ENCODE results near the gene MYO9B.

The MYO9B gene, protein sequence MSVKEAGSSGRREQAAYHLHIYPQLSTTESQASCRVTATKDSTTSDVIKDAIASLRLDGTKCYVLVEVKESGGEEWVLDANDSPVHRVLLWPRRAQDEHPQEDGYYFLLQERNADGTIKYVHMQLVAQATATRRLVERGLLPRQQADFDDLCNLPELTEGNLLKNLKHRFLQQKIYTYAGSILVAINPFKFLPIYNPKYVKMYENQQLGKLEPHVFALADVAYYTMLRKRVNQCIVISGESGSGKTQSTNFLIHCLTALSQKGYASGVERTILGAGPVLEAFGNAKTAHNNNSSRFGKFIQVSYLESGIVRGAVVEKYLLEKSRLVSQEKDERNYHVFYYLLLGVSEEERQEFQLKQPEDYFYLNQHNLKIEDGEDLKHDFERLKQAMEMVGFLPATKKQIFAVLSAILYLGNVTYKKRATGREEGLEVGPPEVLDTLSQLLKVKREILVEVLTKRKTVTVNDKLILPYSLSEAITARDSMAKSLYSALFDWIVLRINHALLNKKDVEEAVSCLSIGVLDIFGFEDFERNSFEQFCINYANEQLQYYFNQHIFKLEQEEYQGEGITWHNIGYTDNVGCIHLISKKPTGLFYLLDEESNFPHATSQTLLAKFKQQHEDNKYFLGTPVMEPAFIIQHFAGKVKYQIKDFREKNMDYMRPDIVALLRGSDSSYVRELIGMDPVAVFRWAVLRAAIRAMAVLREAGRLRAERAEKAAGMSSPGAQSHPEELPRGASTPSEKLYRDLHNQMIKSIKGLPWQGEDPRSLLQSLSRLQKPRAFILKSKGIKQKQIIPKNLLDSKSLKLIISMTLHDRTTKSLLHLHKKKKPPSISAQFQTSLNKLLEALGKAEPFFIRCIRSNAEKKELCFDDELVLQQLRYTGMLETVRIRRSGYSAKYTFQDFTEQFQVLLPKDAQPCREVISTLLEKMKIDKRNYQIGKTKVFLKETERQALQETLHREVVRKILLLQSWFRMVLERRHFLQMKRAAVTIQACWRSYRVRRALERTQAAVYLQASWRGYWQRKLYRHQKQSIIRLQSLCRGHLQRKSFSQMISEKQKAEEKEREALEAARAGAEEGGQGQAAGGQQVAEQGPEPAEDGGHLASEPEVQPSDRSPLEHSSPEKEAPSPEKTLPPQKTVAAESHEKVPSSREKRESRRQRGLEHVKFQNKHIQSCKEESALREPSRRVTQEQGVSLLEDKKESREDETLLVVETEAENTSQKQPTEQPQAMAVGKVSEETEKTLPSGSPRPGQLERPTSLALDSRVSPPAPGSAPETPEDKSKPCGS (N-terminal part only)

DNA sequence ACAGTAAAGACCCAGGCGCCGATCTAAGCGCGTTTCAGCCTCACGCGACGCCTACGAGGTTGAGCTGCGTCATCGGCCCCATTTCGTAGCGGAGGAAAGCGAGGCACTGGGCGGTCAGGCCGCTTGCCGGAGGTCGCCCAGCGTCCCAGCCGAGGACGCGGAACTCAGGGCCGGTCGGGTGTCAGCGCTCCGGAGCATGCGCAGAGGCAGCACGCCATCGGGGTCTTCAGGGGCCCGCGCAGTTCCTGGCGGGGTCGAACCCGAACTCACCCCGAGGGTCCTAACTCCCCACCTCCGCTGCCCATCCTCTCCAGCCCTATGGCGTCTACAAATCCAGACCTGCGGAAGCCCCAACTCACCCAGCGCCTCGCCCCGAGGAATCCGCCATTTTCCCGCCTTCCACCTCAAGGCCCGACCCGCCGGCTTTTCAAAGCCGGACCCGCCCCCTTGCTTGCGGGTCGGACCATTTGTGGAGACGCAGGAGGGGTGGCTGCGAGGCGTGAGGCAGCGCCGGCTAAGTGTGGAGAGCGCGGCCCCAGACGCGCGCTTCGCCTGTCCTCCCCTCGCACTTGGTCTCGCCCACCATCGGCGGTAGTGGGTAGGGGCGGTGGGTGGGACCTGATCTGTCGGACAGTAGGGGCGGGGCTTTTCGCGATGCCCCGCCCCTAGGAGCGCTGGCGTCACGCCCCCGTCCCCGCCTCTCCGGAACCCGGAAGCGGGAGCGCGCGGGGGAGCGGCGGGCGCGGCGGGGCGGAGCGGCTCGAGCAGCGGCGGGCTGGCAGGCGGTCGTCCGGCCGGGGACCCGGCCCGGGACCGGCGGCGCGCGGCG, at the start of gene MYO9B, which contains the start of gene HAUS8:
MYO9B (plus strand) TSS at position 743 of the 829 bp plus-strand sequence. CDS start 25,941 bp downstream, outside the sequence.
HAUS8 (minus strand) TSS at position 418 of the 829 bp plus-strand sequence; CDS start at position 388, 30 bp downstream.
- DNase-seq = peak; percentile 100

DNA sequence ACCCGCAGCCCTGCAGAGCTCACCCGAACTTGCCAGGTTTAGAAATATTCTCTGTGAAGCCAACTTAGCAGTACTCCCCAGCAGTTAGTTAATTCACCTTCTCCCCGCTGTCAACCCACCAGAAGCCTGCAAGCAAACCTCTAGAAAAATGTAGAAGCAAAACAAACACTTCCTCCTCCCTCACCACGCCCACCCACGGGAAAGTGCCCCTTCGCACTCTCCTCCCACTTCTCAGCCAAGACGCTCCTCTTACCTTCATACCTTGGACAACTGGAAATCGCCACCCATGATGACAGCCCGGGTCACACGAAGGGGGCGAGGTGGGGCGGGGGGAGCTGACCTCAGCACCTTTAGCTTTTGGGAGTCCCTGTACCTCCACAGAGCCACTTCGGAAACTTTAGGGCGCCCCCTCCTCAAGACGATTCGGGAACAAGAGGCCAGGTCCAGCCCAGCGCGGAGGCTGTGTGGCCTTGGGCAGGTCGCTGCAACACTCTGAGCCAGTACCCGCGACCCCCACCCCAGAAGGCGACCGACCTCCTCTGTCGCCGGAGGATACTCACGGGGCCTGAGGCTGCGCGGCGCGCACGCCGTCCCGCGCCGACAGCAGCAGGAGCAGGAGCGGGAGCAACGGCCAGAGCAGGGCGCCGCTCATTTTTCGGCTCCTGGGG, 49.5 kb upstream of the MYO9B start:
- DNase-seq = no peak

DNA sequence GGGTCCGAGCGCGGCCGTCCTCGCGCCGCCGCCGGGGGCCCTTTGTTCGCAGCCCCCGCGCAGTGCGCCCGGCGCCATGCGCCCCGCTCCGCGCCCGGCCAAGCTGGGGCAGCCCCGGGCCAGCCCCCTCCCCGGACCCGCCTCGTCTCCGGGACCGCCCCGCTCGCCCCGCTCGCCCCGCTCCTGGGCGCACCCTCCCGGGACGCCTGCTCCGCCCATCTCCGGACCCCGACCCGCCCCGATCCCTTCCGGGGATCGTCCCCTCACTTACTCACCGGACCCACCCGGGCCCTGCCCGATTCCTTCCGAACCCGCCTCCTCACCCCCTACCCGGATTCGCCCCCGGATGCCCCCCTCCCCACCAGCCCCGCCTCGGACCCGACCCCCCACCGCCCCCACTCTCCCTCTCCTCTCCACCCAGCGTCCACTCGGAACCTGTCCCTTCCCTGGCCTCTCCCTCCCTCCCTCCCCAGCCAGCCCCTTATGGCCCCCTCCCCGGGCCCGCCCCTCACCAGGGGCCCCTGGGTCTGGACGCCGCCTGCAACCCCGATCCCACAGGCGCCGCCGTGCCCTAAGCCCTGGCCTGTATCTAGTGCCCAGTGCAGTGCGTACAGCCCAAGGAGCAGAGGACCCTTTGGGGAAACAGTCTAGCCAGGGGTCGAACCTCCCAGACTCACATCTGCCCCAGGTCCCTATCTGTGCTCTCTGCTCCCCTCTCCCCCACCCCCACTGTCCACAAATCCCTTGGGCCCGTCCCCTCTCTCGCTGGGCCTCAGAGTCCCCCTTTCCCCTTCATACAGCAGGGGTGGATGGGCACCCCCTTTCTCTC, 48.7 kb upstream of the MYO9B start, which contains the start of gene CPAMD8:
CPAMD8 (minus strand) TSS at position 105 of the 829 bp plus-strand sequence. CDS start 168 bp downstream, outside the sequence.
- no peak for DNase-seq

DNA sequence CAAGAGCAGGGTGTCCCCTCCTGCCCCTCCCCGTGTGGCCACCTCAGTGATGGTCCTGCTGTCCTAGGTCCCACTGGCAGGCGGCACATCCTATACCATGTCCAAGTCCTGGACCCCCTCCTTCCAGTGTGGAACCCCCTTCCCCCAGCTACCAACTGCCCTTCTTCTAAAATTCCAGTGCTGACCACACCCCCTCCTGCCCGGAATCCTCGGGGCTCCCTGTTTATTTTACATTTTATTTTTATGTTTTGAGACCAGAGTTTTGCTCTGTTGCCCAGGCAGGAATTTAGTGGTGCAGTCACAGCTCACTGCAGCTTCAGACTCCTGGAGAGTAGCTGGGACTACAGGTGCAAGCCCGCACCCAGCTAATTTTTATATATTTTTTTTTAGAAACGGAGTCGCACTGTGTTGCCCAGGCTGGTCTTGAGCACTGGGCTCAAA, 48.0 kb upstream of the MYO9B start:
- DNase-seq = no peak

DNA sequence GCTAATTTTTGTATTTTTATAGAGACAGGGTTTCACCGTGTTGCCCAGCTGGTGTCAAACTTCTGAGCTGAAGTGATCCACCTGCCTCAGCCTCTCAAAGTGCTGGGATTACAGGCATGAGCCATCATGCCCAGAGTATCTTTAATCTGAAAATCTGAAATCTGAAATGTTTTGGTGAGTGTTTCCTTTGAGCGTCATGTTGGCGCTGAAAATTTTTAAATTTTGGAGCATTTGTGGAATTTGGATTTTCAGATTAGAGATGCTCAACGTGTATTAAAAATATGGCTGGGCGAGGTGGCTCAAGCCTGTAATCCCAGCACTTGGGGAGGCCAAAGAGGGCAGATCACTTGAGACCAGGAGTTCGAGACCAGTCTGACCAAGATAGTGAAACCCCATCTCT, 43.8 kb upstream of the MYO9B start:
- DNase-seq = no peak

DNA sequence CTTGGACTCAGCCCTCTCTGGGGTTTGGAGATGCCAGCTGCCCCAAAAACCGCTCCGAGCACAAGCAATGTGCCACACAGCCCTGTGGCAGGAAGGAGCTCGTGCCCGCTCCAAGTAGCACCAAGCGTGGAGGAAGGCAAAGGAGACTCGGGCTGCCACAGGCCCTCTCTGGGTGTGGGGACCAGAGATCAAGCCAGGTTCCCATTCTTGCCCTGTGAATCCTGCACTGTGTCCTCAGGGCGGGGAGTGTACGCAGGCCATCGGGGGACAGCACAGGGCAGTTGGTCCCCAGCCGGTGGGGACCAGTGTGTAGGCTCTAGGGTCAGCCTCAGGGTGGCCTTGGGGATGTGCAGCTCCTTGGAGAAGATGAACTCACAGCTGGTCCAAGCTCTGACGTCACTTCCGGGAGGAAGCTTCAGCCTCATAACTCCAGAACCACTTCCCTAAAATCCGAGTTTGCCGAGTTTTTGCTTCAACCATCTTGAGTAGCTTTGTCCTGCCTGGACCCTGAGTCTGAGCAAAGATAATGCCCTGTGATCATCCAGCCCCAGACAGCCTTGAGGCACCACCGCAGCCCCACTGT, 39.6 kb upstream of the MYO9B start:
- DNase-seq = no peak

DNA sequence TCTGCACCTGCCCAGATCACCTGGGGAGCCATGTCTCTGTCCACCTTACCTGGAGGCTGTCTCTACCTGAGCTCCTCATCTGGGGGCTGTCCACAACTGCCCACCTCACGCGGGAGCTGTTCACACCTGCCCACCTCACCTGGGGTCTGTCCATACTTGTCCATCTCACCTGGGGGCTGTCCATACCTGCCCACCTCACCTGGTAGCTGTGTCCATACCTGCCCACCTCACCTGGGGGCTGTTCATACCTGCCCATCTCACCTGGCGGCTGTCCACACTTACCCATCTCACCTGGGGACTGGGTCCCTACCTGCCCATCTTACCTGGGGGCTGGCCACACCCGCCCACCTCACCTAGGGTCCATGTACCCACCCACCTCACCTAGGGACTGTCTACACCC, 38.9 kb upstream of the MYO9B start:
- no peak for DNase-seq

DNA sequence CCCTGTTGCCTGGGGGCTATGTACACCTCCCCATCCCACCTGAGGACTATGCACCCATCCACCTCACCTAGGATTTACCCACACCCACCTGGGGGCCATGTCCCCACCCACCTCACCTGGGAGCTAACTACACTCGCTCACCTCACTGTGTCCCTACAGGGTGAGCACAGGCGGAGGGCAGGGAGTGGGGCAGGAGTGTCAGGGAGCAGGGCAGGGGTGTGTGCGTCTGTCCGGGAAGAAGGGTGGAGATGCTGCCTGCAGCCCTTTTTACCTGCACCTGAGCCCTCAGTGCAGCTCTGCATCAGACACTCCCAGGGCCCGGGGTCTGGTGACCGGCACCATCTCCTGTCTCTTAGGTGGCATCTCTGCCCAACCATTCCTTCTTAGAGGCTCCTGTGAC, 38.4 kb upstream of the MYO9B start:
- DNase-seq = no peak

DNA sequence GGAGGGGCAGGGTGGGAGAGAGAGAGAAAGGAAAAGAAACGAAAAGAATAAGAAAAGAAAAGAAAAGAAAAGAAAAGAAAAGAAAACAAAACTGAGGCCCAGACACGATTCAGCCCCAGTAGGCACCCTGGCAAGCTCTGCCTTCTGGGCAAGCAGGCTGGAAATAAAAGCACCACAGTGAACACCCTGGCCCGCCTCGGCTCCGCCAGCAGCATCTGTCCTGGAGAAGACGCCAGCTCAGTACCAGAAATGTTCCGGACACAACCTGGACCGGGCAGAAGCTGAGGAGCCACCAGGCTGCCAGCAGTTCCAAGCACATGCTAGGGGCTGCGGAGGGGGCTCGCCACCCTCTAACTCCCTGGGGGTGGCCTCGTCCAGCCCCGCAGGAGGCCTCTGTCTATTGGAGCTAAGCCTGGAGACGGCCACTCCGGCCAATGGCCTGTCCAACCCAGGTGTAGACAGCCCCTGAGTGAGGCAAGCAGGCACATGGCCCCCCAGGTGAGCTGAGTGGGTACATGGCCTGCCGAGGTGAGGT, 37.5 kb upstream of the MYO9B start:
- DNase-seq = no peak

DNA sequence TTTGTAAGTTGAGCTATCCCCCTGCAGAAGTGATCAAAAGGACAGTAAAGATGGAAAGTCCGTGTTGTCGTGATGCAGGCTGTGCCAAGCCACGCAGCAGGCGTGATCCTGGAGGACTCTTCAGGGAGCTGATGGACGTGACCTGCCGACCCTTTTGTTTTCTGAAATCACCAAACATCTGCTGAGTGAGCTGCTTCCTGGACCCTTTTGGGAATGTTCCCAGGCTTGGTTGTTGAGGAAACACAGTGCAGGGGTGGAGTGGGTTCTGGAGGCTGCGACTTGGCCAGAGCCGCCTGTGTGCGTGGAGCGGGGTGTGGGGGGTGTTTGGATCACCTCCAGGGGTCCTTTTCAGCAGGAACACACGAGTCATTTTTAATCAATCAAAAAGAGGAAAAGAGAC, 33.6 kb upstream of the MYO9B start:
- DNase-seq = no peak

DNA sequence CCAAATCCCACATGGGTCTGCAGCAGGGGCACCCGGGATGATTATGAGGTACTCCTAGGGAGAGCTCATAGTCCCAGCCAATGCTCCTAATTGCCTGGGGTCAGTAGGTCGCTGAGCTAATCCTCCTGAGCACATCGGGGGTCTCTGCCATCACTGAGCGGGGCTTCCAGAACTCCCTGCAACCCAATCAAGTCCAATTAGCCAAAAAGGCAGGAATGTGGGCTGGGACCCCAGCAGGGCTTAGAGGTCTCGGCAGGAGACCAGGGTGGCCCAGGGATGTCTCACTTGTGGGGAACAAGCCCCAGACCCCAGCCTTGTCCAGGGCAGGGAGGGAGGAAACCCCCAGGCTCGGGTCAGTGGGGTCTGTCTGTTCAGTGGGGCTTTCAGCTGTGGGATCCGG, 31.8 kb upstream of the MYO9B start:
- no peak for DNase-seq

DNA sequence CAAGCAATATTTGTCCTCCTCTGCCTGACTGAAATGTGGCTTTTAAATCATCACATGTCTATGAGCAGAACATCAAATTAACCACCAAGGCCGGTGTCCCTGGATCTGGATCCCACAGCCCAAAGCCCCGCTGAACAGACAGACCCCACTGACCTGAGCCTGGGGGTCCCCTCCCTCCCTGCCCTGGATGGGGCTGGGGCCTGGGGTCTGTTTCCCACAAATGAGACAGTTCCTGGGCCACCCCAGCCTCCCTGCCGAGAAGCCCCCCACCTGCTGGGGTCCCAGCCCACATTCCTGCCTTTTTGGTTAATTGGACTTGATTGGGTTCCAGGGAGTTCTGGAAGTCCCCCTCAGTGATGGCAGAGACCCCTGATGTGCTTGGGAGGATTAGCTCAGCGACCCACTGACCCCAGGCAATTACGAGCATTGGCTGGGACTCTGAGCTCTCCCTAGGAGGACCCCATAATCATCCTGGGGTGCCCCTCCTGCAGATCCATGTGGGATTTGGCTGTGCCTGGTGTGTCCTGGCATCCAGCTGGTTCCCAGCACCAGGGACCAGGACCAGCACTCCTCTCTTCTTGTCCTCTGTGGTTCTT, 29.6 kb upstream of the MYO9B start:
- DNase-seq = no peak

DNA sequence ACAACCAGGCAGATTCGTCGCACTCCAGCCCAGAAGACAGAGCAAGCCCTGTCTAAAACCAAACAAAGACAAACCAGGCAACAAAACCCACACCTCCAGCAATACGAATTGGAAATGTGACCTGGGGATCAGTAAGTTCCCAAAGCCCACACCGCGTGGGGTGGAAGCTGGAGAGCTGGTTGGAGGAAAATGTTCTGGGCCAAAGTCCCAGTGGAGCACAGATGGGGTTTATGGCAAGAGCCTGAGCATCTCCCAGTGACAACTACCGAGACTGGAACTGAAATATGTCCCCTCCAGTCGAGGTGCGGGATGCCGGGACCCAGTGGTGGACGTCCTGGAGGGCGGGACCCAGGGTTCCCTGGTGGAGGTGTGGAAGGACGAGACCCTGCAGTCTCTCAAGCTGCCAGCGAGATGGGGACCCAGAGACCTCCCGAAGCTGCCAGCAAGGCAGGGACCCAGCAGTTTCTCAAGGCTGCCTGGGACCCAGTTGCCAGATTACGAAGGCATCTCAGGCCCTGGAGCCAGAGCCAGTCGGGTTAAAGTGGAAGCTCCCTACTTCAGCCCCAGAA, 26.6 kb upstream of the MYO9B start:
- no peak for DNase-seq

DNA sequence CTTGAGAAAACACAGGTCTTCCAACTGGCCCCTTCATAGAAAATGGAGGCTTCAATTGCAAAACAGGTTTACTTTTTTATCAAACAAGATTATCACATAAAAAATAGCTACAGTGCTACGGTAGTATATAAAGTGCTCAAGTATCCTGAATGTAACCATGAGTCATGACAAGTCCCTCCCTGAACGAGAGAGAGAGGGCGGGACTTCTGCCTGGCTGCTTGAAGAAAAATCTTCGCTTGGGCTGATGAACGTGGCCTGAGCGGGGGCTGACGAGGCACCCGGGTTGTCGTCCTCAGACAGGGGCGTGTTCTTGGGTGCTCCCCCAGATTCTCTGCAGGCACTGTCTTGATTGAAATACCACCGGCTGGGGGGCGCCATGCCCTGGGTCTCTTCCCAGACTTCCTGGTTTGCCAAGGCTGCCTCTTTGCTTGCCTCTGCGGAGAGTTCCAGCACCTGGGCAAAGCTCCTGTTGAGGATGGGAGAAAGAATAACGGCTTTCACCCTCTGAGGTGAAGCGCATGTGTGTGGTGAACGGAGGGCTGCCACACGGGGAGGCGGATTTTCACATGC, 25.8 kb upstream of the MYO9B start:
- DNase-seq = no peak

DNA sequence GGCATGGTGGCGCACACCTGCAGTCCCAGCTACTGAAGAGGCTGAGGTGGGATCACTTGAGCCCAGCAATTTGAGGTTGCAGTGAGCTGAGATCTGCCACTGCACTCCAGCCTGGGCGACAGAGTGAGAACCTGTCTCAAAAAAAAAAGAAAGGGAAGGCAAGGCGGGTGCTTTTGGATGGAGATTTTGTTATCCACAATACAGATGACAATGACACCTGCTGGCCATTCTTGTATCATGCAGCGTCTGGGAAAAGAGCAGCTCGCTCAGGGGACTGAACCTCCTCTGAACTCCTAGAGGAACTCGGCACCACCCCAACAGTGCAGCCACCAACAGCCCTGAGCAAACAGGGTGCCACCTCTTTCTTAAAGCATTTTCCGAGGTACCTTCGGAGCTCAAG, 23.1 kb upstream of the MYO9B start:
- peak; percentile 30 for DNase-seq

DNA sequence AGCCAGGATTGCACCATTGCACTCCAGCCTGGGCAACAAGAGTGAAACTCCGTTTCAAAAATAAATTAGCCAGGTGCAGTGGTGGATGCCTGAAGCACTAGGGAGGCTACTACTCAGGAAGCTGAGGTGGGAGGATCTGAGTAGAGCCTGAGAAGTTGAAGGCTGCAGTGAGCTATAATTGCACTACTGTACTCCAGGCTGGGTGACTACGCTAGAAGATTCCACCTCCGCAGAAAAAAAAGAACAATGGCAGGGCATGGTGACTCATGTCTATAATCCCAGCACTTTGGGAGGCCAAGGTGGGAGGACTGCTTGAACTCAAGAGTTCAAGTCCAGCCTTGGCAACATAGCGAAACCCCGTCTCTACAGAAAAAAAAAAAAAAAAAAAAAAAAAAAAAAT, 20.8 kb upstream of the MYO9B start:
- DNase-seq = no peak

DNA sequence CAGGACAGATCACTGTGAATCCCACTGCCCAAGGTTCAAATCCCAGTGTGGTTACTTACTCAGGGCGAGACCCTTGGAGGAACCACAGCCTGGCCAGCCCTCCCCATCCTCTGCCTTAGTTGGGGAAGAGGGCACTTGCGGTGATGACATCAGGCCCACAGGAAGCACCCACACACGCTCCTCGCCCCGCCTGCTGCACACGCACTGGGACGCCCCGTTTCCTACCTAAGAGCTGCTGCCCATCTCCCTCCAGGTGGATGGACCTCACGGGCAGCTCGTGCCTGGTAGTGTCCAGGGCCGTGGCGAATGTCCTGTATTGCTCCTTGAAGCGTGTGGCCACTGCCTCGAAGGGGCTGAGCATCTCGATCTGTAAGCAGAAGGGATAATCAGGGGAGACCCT, 19.9 kb upstream of the MYO9B start:
- DNase-seq = no peak

DNA sequence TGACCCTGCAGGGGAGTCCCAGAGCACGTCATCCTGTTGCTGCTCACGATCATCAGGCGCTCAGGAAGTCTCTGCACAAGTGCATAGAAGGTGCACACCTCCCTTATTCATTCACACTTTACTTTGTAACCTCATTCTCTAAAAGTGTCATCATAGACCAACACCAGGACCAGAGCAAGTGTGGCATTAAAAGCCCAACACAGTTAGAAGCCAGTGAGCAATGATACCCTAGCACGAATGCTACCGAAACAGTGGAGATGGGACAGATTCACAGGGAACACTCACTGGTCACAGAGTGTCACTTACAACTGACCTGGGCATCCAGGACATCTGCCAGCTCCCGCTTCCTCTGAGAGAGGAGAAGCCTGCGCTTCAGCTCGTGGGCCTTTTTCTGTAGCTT, 17.3 kb upstream of the MYO9B start:
- DNase-seq = no peak

DNA sequence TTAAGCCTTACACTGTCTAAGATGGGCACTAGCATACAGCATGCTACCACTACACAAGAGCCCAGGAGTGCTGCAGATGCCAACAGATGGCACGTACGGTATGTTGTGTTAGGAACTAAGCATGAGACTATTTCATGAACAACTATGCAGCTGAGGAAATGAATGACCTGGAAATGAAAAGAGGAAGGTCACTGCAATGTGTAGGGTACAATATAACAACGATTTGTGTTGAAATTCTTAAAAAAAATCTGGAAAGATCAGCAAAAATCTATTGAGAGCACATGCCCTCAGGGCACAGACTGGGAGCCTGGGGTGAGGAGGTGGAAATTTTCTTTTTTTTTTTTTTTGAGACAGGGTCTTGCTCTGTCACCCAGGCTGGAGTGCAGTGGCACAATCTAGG, 14.8 kb upstream of the MYO9B start:
- DNase-seq = no peak

All from activated CD4-positive, alpha-beta T cell treated with anti-CD3 and anti-CD28 coated beads for 48 hours (primary cell).